IMR-90 (cell line): Measurements from ENCODE around the gene ZNF384. TPM values are rescaled to one million over a fixed set of nuclear protein-coding genes. Genes with fewer than 3 reads are reported as not detected.

Experiments
- ATAC-seq: fragments of 200-7000 bp; cut with Tn5 transposase; 2 replicates; pipeline ENCODE4 v1.9.1; 2020; ENCODE audit warnings: low read depth, mild to moderate bottlenecking, moderate library complexity
- BruUV-seq: library from RNA; stranded (reverse); fragments of 400-500 nt; replicated peaks from 2 replicates; lab custom pipeline; 2021; lab: Mats Ljungman, UMichigan
- CTCF ChIA-PET: fragments of 300-600 bp; formaldehyde crosslinking; extraction: SDS; loops from one replicate; lab custom pipeline; 2021; ENCODE audit warnings: antibody characterized with exemption; lab: Yijun Ruan, JAX
- POLR2A ChIA-PET: fragments of 300-600 bp; sonication (Branson Sonifier 250); formaldehyde crosslinking; loops from one replicate; lab custom pipeline; 2022; ENCODE audit warnings: antibody characterized with exemption; ENCODE audit not compliant: unreplicated experiment; lab: Charles Lee
- DNase-seq: peaks from one replicate; pipeline ENCODE4 v3.0.0; 2013
- H2AFZ ChIP-seq: replicated peaks from 2 replicates; pipeline ENCODE3; 2013; ENCODE audit warnings: low read length, mild to moderate bottlenecking; ENCODE audit not compliant: poor library complexity
- H2AK5ac ChIP-seq: 2 replicates; pipeline ENCODE4 v1.6.1; 2013; ENCODE audit warnings: low read depth, low read length, inconsistent platforms
- H2AK9ac ChIP-seq: replicated peaks from 2 replicates; pipeline ENCODE3; 2013; ENCODE audit warnings: mild to moderate bottlenecking, low read depth, low read length, moderate library complexity; ENCODE audit not compliant: poor library complexity
- H2BK120ac ChIP-seq: 2 replicates; pipeline ENCODE4 v1.6.1; 2013; ENCODE audit warnings: low read depth, low read length, inconsistent platforms
- H2BK15ac ChIP-seq: 3 replicates; pipeline ENCODE4 v1.6.1; 2013; ENCODE audit warnings: low read depth, low read length, inconsistent platforms
- H2BK20ac ChIP-seq: 2 replicates; pipeline ENCODE4 v1.6.1; 2013; ENCODE audit warnings: low read depth, mild to moderate bottlenecking, inconsistent platforms, low read length, moderate library complexity
- H2BK5ac ChIP-seq: 2 replicates; pipeline ENCODE4 v1.6.1; 2013; ENCODE audit warnings: mild to moderate bottlenecking, low read depth, low read length, inconsistent platforms; ENCODE audit not compliant: poor library complexity, severe bottlenecking
- H3K14ac ChIP-seq: replicated peaks from 2 replicates; pipeline ENCODE4 v1.6.1; 2013; ENCODE audit warnings: low read depth, low read length, inconsistent platforms
- H3K18ac ChIP-seq: 2 replicates; pipeline ENCODE4 v1.6.1; 2013; ENCODE audit warnings: low read depth, low read length, control low read depth
- H3K23ac ChIP-seq: 2 replicates; pipeline ENCODE4 v1.6.1; 2013; ENCODE audit warnings: low read depth, low read length, inconsistent platforms
- H3K27ac ChIP-seq: 2 replicates; pipeline ENCODE4 v1.5.1; 2013; ENCODE audit warnings: mild to moderate bottlenecking, control low read depth, low read length; ENCODE audit not compliant: insufficient read depth
- H3K27me3 ChIP-seq: 2 replicates; pipeline ENCODE4 v1.6.1; 2013; ENCODE audit warnings: low read length; ENCODE audit not compliant: control insufficient read depth, insufficient read depth
- H3K36me3 ChIP-seq: 2 replicates; pipeline ENCODE4 v1.6.1; 2013; ENCODE audit warnings: low read length, mixed read lengths; ENCODE audit not compliant: control insufficient read depth, insufficient read depth
- H3K4ac ChIP-seq: 2 replicates; pipeline ENCODE4 v1.6.1; 2013; ENCODE audit warnings: low read depth, low read length, inconsistent platforms
- H3K4me1 ChIP-seq: 2 replicates; pipeline ENCODE4 v1.6.1; 2013; ENCODE audit warnings: low read length, mixed read lengths; ENCODE audit not compliant: control insufficient read depth, insufficient read depth
- H3K4me2 ChIP-seq: 2 replicates; pipeline ENCODE4 v1.6.1; 2013; ENCODE audit warnings: low read depth, mild to moderate bottlenecking, control low read depth, low read length, moderate library complexity
- H3K4me3 ChIP-seq: 2 replicates; pipeline ENCODE4 v1.5.1; 2013; ENCODE audit warnings: low read depth, mild to moderate bottlenecking, control low read depth, low read length, moderate library complexity; ENCODE audit not compliant: insufficient read depth
- H3K56ac ChIP-seq: 2 replicates; pipeline ENCODE4 v1.6.1; 2013; ENCODE audit warnings: low read length, inconsistent platforms; ENCODE audit not compliant: insufficient read depth; ENCODE audit errors: extremely low read depth
- H3K79me1 ChIP-seq, 2 experiments: 2 replicates each; pipeline ENCODE4 v1.6.1; 2013; ENCODE audit warnings: low read length in 2 of 2, inconsistent platforms in 1 of 2, low read depth in 1 of 2
- H3K9ac ChIP-seq: 2 replicates; pipeline ENCODE4 v1.6.1; 2013; ENCODE audit warnings: low read depth, low read length, control low read depth
- H3K9me1 ChIP-seq: 2 replicates; pipeline ENCODE4 v1.6.1; 2013; ENCODE audit warnings: low read length, inconsistent platforms; ENCODE audit not compliant: insufficient read depth
- H3K9me3 ChIP-seq: 2 replicates; pipeline ENCODE4 v1.6.1; 2013; ENCODE audit warnings: low read length; ENCODE audit not compliant: control insufficient read depth, insufficient read depth
- H4K20me1 ChIP-seq: 2 replicates; pipeline ENCODE4 v1.6.1; 2013; ENCODE audit warnings: low read length, inconsistent platforms; ENCODE audit not compliant: insufficient read depth
- H4K5ac ChIP-seq: 2 replicates; pipeline ENCODE4 v1.6.1; 2013; ENCODE audit warnings: mild to moderate bottlenecking, low read depth, low read length, control low read depth
- H4K8ac ChIP-seq, 2 experiments: 2 replicates each; pipeline ENCODE4 v1.6.1; 2013; ENCODE audit warnings: low read depth in 2 of 2, low read length in 2 of 2, control low read depth in 1 of 2, inconsistent platforms in 1 of 2
- H4K91ac ChIP-seq: 2 replicates; pipeline ENCODE4 v1.6.1; 2013; ENCODE audit warnings: low read depth, low read length, inconsistent platforms; ENCODE audit not compliant: insufficient read depth
- BHLHE40 ChIP-seq: fragments of 150-350 bp; IDR thresholded peaks from 2 replicates; pipeline ENCODE4 v1.6.1; 2016; ENCODE audit warnings: mild to moderate bottlenecking, low read depth, low read length
- CEBPB ChIP-seq: IDR thresholded peaks from 2 replicates; pipeline ENCODE4 v1.6.1; 2012; ENCODE audit warnings: low read depth, low read length, improper control_type of control experiment
- CHD1 ChIP-seq: IDR thresholded peaks from 2 replicates; pipeline ENCODE4 v1.6.1; 2012; ENCODE audit warnings: low read depth, low read length, improper control_type of control experiment
- FOS ChIP-seq: fragments of 150-350 bp; IDR thresholded peaks from 2 replicates; pipeline ENCODE4 v1.6.1; 2016; ENCODE audit warnings: low read depth, low read length
- MAFK ChIP-seq: IDR thresholded peaks from 2 replicates; pipeline ENCODE4 v1.6.1; 2012; ENCODE audit warnings: low read depth, low read length, improper control_type of control experiment
- MXI1 ChIP-seq: IDR thresholded peaks from 2 replicates; pipeline ENCODE4 v1.6.1; 2012; ENCODE audit warnings: low read depth, mild to moderate bottlenecking, low read length, moderate library complexity, borderline replicate concordance
- NFE2L2 ChIP-seq: fragments of 150-350 bp; IDR thresholded peaks from 2 replicates; pipeline ENCODE4 v1.6.1; 2016; ENCODE audit warnings: low read depth, mild to moderate bottlenecking, low read length
- POLR2A ChIP-seq: IDR thresholded peaks from 2 replicates; pipeline ENCODE4 v1.6.1; 2012; ENCODE audit warnings: mild to moderate bottlenecking, low read depth, low read length
- RAD21 ChIP-seq: IDR thresholded peaks from 2 replicates; pipeline ENCODE4 v1.6.1; 2012; ENCODE audit warnings: low read length, improper control_type of control experiment
- RFX5 ChIP-seq: IDR thresholded peaks from 2 replicates; pipeline ENCODE4 v1.8.0; 2012; ENCODE audit warnings: low read depth, mild to moderate bottlenecking, low read length, moderate library complexity
- SMC3 ChIP-seq: fragments of 150-350 bp; IDR thresholded peaks from 2 replicates; pipeline ENCODE4 v1.6.1; 2016; ENCODE audit warnings: low read depth, mild to moderate bottlenecking, antibody characterized with exemption, low read length, moderate library complexity
- WGBS, 2 experiments: methylation state at CpG; one replicate each; pipeline versions ENCODE4 v1.1.5 to v1.1.7; 2013; ENCODE audit warnings: missing lambda C conversion rate in 2 of 2; ENCODE audit not compliant: insufficient read length in 1 of 2; ENCODE audit errors: extremely low coverage in 2 of 2; 5-methylcytosine and 5-hydroxymethylcytosine counted together
- dilution Hi-C: fragments of 300-500 bp; cut with HindIII; formaldehyde crosslinking; loops from one replicate; pipeline ENCODE4 v1.14.3; 2018; ENCODE audit warnings: low sequenced_read_pairs; ENCODE audit not compliant: unreplicated experiment
- in situ Hi-C: fragments of 300-500 bp; cut with MboI; formaldehyde crosslinking; loops from 3 replicates; pipeline ENCODE4 v1.14.3; 2019; ENCODE audit warnings: low sequenced_read_pairs, inconsistent platforms, mixed read lengths
- intact Hi-C: fragments of 100-400 bp; cut with micrococcal nuclease; formaldehyde crosslinking; loops from 2 replicates; pipeline ENCODE4 v1.10.0; 2022
- polyA plus RNA-seq, 3 experiments: library from polyadenylated mRNA; depleted of rRNA; stranded (reverse); fragments of >200 nt; gene quantifications; 2 replicates each; pipeline ENCODE4 v1.2.3, GENCODE V29; 2012; ENCODE audit warnings: low replicate concordance in 1 of 3
- total RNA-seq: library from RNA; depleted of rRNA; stranded (reverse); fragments of >200 nt; gene quantifications from 2 replicates; pipeline ENCODE4 v1.2.3, GENCODE V29; 2012
- TF ChIP-seq, protein P1 (sequence below): fragments of 150-350 bp; IDR thresholded peaks from 2 replicates; pipeline ENCODE4 v1.6.1; 2016; ENCODE audit warnings: low read depth, mild to moderate bottlenecking, low read length, moderate library complexity, borderline replicate concordance

ZNF384 gene
- total and polyA plus RNA-seq, 2 of the 4 experiments (the other 2 are of a cell fraction): 16.3 to 55.6 TPM

DNA sequence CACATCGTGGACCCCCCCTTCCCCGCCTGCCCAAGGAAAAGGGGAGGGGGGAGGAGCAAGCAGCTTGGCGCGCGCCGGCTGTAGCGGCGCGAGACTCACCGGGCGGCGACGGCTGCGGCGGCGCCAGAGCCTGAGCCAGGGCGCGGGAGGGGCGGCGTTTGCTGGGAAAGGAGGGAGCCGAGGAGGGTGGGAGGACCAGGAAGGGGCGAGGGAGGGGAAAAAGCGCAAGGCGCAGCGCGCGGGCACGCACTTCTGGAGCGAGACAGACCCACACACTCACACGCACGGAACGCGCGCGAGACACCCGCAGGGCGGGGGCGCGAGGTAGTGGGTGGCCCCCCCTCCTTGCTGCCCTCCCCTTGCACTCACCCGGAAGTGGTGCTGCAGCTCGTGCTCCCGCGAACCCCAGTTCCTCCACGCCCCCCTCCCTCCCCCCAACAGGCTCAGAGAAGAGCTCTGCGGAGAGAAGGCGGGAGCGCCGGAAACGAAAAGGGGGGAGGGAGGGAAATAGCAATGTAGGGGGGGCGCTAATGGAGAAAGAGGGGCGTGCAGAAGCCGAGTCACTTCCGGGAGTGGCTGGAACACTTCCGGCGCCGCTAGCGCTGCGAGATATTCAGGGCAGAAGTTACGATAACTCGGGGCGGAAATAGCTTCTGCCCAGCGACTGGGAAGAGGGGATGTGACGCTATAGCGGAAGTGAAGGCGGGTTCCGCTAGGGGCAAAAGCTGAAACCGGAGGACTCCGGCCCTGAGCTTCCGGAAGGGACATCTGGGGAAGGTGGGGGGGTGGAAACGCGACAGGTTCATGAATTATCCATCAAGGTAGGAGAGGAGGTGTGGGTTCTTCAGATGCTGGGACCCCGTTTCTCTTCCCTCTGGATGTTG lies at the start of gene ZNF384 (continued):
- peak; percentile 60 for TF ChIP-seq NFE2L2
- no peak for TF ChIP-seq RAD21
- no peak for TF ChIP-seq SMC3
- TF ChIP-seq CEBPB: no peak
- 0 out of 2 replicates have a peak, but pooled peaks have one; percentile 19 for TF ChIP-seq RFX5
- no peak for TF ChIP-seq CHD1
- TF ChIP-seq FOS: no peak

DNA sequence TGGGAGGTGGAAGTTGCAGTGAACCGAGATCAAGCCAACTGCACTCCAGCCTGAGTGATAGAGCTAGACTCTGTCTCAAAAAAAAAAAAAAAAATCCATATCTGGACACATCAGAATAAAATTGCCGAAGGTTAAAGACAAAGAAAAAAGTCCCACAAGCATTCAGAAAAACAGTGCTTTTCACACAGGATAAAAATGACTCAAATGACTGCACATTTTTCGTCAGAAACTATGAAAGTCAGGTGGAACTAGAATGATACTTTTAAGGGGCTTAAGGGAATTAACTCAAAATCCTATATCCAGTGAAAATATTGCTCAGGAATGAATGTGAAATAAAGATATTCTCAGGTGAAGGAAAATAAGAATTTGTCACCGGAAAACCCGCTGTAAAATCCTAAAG lies 47.6 kb upstream of the ZNF384 start:
- Histone ChIP-seq H3K4me3 (no peak overlapping the region), H4K20me1 (no peaks in the 10 kb centered on the region), H3K56ac (no peak overlapping the region), H3K27ac (no peak overlapping the region), H4K8ac (0 out of 4 replicates have a peak overlapping the region, but pooled peaks of 1 of the 2 experiments have one; percentile 10), H4K5ac (no peak overlapping the region), H3K18ac (no peak overlapping the region), H3K14ac (no peak overlapping the region), H3K79me1 (no peaks in the 10 kb centered on the region), H3K4me2 (no peak overlapping the region), H2BK5ac (no peak overlapping the region), H3K9me3 (no peaks in the 10 kb centered on the region), H3K23ac (no peak overlapping the region), H2BK15ac (no peak overlapping the region), H3K4me1 (no peaks in the 10 kb centered on the region), H3K9ac (no peak overlapping the region), H3K9me1 (no peaks in the 10 kb centered on the region), H2AK9ac (no peak overlapping the region), H2BK120ac (no peak overlapping the region), H2AFZ (no peak overlapping the region), H4K91ac (no peak overlapping the region), H3K36me3 (peaks cover 6% of the 10 kb centered on the region; the same call in 1 of the 2 replicates), H2BK20ac (no peak overlapping the region), H2AK5ac (no peak overlapping the region), H3K27me3 (no peaks in the 10 kb centered on the region), H3K4ac (no peak overlapping the region)
- DNase-seq (no peak), ATAC-seq (no peak)
- BruUV-seq: no TSS peak
- TF ChIP-seq BHLHE40 (no peak), MAFK (no peak), POLR2A (no peak), MXI1 (no peak)
- TF ChIP-seq, protein P1, sequence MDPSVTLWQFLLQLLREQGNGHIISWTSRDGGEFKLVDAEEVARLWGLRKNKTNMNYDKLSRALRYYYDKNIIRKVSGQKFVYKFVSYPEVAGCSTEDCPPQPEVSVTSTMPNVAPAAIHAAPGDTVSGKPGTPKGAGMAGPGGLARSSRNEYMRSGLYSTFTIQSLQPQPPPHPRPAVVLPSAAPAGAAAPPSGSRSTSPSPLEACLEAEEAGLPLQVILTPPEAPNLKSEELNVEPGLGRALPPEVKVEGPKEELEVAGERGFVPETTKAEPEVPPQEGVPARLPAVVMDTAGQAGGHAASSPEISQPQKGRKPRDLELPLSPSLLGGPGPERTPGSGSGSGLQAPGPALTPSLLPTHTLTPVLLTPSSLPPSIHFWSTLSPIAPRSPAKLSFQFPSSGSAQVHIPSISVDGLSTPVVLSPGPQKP: no peak
- POLR2A ChIA-PET: interaction anchor here (0.6 kb wide), 1 partner anchor 16 kb away, joined by 4 read pairs; the partner anchor contains the start of gene MLF2
- in situ Hi-C loops: no loop called here
- CTCF ChIA-PET: no interaction called here
- WGBS, 2 experiments: no CpG with 5 or more reads among the region's 5 CpGs
- dilution Hi-C loops: no loop called here
- intact Hi-C loops: no loop called here
